Fibroblast of mammary gland (primary cell): ENCODE measurements around the gene SLC25A25.
"Not testable (repeated sequence)": the region's sequence is repeated elsewhere in the genome, so short reads cannot be mapped to it uniquely, and the experiment has no call there.

Experiments
- DNase-seq: peaks from one replicate; pipeline ENCODE4 v3.0.0-alpha.2; 2010; ENCODE audit warnings: low read depth
- H3K4me3 ChIP-seq: 2 replicates; pipeline ENCODE4 v1.5.1; 2011; ENCODE audit warnings: low read depth, mild to moderate bottlenecking, low read length, moderate library complexity; ENCODE audit not compliant: control insufficient read depth
- CTCF ChIP-seq: conservative IDR thresholded peaks from 2 replicates; pipeline ENCODE4 v1.5.1; 2011; ENCODE audit warnings: low read depth, low read length, inconsistent platforms; ENCODE audit not compliant: control insufficient read depth, insufficient read depth

SLC25A25 gene

GRCh38 chr9:128043467-128043868 is 24.6 kb upstream of the SLC25A25 start:
- DNase-seq = no peak
- no peak for TF ChIP-seq CTCF
- H3K4me3 ChIP-seq = no peak overlapping the region

GRCh38 chr9:128045409-128045808 is 22.6 kb upstream of the SLC25A25 start:
- not testable (repeated sequence) for H3K4me3 ChIP-seq, DNase-seq

- no peak for DNase-seq
- no peak for TF ChIP-seq CTCF
- no peak overlapping the region for H3K4me3 ChIP-seq
These were observed 22.2 kb upstream of the SLC25A25 start for GRCh38 chr9:128045831-128046230.

GRCh38 chr9:128047231-128047630 is 20.8 kb upstream of the SLC25A25 start:
- H3K4me3 ChIP-seq = no peak overlapping the region
- no peak for TF ChIP-seq CTCF
- no peak for DNase-seq

- TF ChIP-seq CTCF = no peak
- DNase-seq = no peak
- no peak overlapping the region for H3K4me3 ChIP-seq
These were observed 19.4 kb upstream of the SLC25A25 start for GRCh38 chr9:128048663-128049062.

GRCh38 chr9:128049843-128050242 is 18.2 kb upstream of the SLC25A25 start:
- no peak for TF ChIP-seq CTCF
- no peak overlapping the region for H3K4me3 ChIP-seq
- DNase-seq = no peak

GRCh38 chr9:128051932-128052709 is 15.9 kb upstream of the SLC25A25 start:
- H3K4me3 ChIP-seq = no peak overlapping the region
- DNase-seq = no peak
- TF ChIP-seq CTCF = no peak
